Measurements from ENCODE around the gene MBNL1. TPM values are rescaled to one million over a fixed set of nuclear protein-coding genes. Genes with fewer than 3 reads are reported as not detected.

The MBNL1 gene
- total RNA-seq, 1 experiment from 2014 or later: 130 TPM

GRCh38 chr3:152511904-152512303, 243.2 kb downstream of the MBNL1 start:
- no peak for DNase-seq (ENCODE audit: extremely low read depth, low read depth)

GRCh38 chr3:152513301-152513960, 244.7 kb downstream of the MBNL1 start:
- no peak for DNase-seq (ENCODE audit: extremely low read depth, low read depth)

Small RNA genes lying within 50 kb of the gene (small RNA-seq; reads per million reads assigned to genes)
- 0 reads per million in 2 experiments for gene RF00019

All from NCI-H460 (cell line).